Osteocyte (in vitro differentiated cells): Measurements from ENCODE around the gene SEL1L3. TPM values are rescaled to one million over a fixed set of nuclear protein-coding genes. Genes with fewer than 3 reads are reported as not detected.
A peak's percentile ranks its signal among the peaks of the same experiment; 100 is the strongest.

ENCODE experiments used
- DNase-seq: peaks from one replicate; pipeline ENCODE4 v3.0.0; 2021; ENCODE audit warnings: mixed read lengths; ENCODE audit not compliant: unreplicated experiment; ENCODE audit errors: extremely low spot score
- H3K27ac Mint-ChIP-seq: one replicate; pipeline ENCODE4 v1.8.0; 2021; ENCODE audit warnings: mild to moderate bottlenecking, mixed read lengths; ENCODE audit not compliant: unreplicated experiment
- H3K27me3 Mint-ChIP-seq: one replicate; pipeline ENCODE4 v1.8.0; 2021; ENCODE audit warnings: mixed read lengths; ENCODE audit not compliant: unreplicated experiment
- H3K36me3 Mint-ChIP-seq: one replicate; pipeline ENCODE4 v1.8.0; 2021; ENCODE audit warnings: mixed read lengths; ENCODE audit not compliant: unreplicated experiment
- H3K4me1 Mint-ChIP-seq: one replicate; pipeline ENCODE4 v1.8.0; 2021; ENCODE audit warnings: mixed read lengths; ENCODE audit not compliant: unreplicated experiment
- H3K4me3 Mint-ChIP-seq: one replicate; pipeline ENCODE4 v1.8.0; 2021; ENCODE audit warnings: mild to moderate bottlenecking, moderate library complexity, mixed read lengths; ENCODE audit not compliant: unreplicated experiment
- H3K9me3 Mint-ChIP-seq: one replicate; pipeline ENCODE4 v1.8.0; 2021; ENCODE audit warnings: mixed read lengths; ENCODE audit not compliant: unreplicated experiment
- CTCF ChIP-seq: fragments of 200-600 bp; sonication (generic); IDR thresholded peaks from 2 replicates; pipeline ENCODE4 v1.5.0; 2021; ENCODE audit warnings: antibody characterized with exemption, mild to moderate bottlenecking, moderate library complexity
- total RNA-seq: library from RNA; stranded (reverse); gene quantifications from 2 replicates; pipeline ENCODE4 v1.2.1, GENCODE V29; 2021

Gene SEL1L3
- total RNA-seq, 1 donor from 2014 or later = 28.0 TPM

DNA sequence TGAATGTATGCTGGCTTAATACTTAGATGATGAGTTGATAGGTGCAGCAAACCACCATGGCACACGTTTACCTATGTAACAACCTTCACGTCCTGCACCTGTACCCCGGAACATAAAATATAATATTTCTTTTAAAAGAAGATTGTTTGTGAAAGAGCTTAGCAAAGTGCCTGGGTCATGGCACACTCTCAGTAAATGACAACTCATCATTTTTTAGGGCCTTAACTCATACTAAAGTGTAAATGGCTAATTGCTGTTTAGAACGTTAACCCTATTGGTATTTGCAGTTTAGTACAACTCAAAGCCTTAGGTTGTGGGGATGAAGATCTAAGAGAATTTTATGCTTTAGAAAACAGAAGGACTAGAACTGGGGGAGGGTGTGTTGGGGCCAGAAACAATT, 67.7 kb downstream of the SEL1L3 start:
- H3K4me1 Mint-ChIP-seq = peaks cover 19% of the 10 kb centered on the region
- H3K27ac Mint-ChIP-seq = peak overlapping the region; percentile 76
- no peak overlapping the region for H3K4me3 Mint-ChIP-seq
- no peak for TF ChIP-seq CTCF
- no peak for DNase-seq
- H3K27me3 Mint-ChIP-seq = no peaks in the 10 kb centered on the region
- H3K36me3 Mint-ChIP-seq = peaks cover 6% of the 10 kb centered on the region
- no peaks in the 10 kb centered on the region for H3K9me3 Mint-ChIP-seq

- Mint-ChIP-seq H3K27me3 (no peaks in the 10 kb centered on the region), H3K4me3 (no peak overlapping the region), H3K9me3 (no peaks in the 10 kb centered on the region), H3K36me3 (peaks cover 6% of the 10 kb centered on the region), H3K27ac (no peak overlapping the region), H3K4me1 (peaks cover 19% of the 10 kb centered on the region)
- no peak for TF ChIP-seq CTCF
- no peak for DNase-seq
These were observed 69.9 kb downstream of the SEL1L3 start for GRCh38 chr4:25792876-25793275.

DNA sequence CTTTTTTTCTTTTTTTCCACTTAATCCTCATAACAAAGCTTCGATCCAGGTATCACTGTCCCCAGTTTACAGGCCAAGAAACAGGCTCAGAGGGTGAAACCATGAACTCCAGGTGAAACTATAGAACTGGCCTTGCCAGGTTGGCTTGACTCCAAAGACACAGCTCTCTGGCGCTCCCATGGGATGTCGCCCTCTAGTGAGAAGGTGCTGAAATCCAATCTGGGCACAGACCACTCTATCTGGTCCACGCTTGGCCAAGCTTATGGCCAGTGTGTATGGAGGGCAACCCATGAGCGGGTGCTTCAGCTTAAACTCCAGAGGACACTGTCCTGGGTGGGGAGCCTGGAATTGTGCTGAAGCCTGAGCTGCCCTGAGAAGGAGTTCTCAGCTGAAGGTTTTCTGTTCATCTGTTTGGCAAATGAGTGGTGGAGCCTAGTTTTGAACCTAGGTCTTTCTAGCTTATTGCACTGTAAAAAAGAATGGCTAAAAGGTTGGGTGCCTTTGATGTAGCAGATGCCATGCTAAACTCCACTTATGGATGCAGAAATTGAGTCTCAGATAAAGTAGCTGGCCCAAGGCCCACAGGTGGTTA, 70.5 kb downstream of the SEL1L3 start:
- no peak overlapping the region for H3K4me3 Mint-ChIP-seq
- TF ChIP-seq CTCF = peak; percentile 33
- H3K27me3 Mint-ChIP-seq = no peaks in the 10 kb centered on the region
- DNase-seq = no peak
- peaks cover 19% of the 10 kb centered on the region for H3K4me1 Mint-ChIP-seq
- H3K9me3 Mint-ChIP-seq = no peaks in the 10 kb centered on the region
- no peak overlapping the region for H3K27ac Mint-ChIP-seq
- peaks cover 6% of the 10 kb centered on the region for H3K36me3 Mint-ChIP-seq

- Mint-ChIP-seq H3K4me1 (peaks cover 2% of the 10 kb centered on the region), H3K27ac (no peak overlapping the region), H3K9me3 (no peaks in the 10 kb centered on the region), H3K4me3 (no peak overlapping the region), H3K27me3 (no peaks in the 10 kb centered on the region), H3K36me3 (peaks cover 6% of the 10 kb centered on the region)
- TF ChIP-seq CTCF = no peak
- no peak for DNase-seq
These were observed 72.8 kb downstream of the SEL1L3 start for GRCh38 chr4:25790024-25790423.

GRCh38 chr4:25788703-25789238, 74.0 kb downstream of the SEL1L3 start:
- Mint-ChIP-seq H3K4me1 (no peaks in the 10 kb centered on the region), H3K27me3 (no peaks in the 10 kb centered on the region), H3K9me3 (no peaks in the 10 kb centered on the region), H3K27ac (no peak overlapping the region), H3K4me3 (no peak overlapping the region), H3K36me3 (peaks cover 6% of the 10 kb centered on the region)
- TF ChIP-seq CTCF = no peak
- no peak for DNase-seq
